OCI-LY7 (cell line): ENCODE results near the gene TPGS1. TPM values are rescaled to one million over a fixed set of nuclear protein-coding genes. Genes with fewer than 3 reads are reported as not detected.

Experiments
- BruUV-seq: library from RNA; stranded (reverse); fragments of 400-500 nt; replicated peaks from 2 replicates; lab custom pipeline; 2021; lab: Mats Ljungman, UMichigan
- CTCF ChIA-PET: fragments of 300-600 bp; sonication (Branson Sonifier 250); formaldehyde crosslinking; loops from one replicate; lab custom pipeline; 2022; ENCODE audit warnings: antibody characterized with exemption; ENCODE audit not compliant: unreplicated experiment; lab: Charles Lee
- POLR2A ChIA-PET: fragments of 300-600 bp; sonication (Branson Sonifier 250); formaldehyde crosslinking; loops from one replicate; lab custom pipeline; 2022; ENCODE audit warnings: antibody characterized with exemption; lab: Charles Lee
- DNase-seq: peaks from one replicate; pipeline ENCODE4 v3.0.0-alpha.2; 2015; ENCODE audit warnings: low spot score
- H2AFZ ChIP-seq: fragments of 200-600 bp; sonication (generic), shearing (Covaris generic); 2 replicates; pipeline ENCODE4 v1.6.1; 2014; ENCODE audit warnings: mild to moderate bottlenecking, antibody characterized with exemption, low read length, moderate library complexity
- H3K27ac ChIP-seq: fragments of 200-600 bp; sonication (generic); 2 replicates; pipeline ENCODE4 v1.5.1; 2014; ENCODE audit warnings: mixed run types, low read depth, mild to moderate bottlenecking, moderate library complexity, low read length, inconsistent platforms; ENCODE audit not compliant: poor library complexity, severe bottlenecking
- H3K36me3 ChIP-seq: fragments of 200-600 bp; sonication (generic); 2 replicates; pipeline ENCODE4 v1.6.1; 2014; ENCODE audit warnings: mild to moderate bottlenecking, antibody characterized with exemption, low read length, moderate library complexity, mixed read lengths; ENCODE audit not compliant: insufficient read depth
- H3K4me1 ChIP-seq: fragments of 200-600 bp; sonication (generic); 2 replicates; pipeline ENCODE4 v1.5.1; 2014; ENCODE audit warnings: mild to moderate bottlenecking, low read length; ENCODE audit not compliant: insufficient read depth, poor library complexity, severe bottlenecking
- H3K4me2 ChIP-seq: fragments of 200-600 bp; sonication (generic); 2 replicates; pipeline ENCODE4 v1.6.1; 2014; ENCODE audit warnings: mild to moderate bottlenecking, low read length
- H3K4me3 ChIP-seq: fragments of 200-600 bp; sonication (generic); 2 replicates; pipeline ENCODE4 v1.5.1; 2014; ENCODE audit warnings: mild to moderate bottlenecking, low read depth, low read length; ENCODE audit not compliant: poor library complexity, severe bottlenecking
- H3K79me2 ChIP-seq: fragments of 200-600 bp; sonication (generic); 2 replicates; pipeline ENCODE4 v1.6.1; 2016; ENCODE audit warnings: low read depth, mild to moderate bottlenecking, low read length, moderate library complexity, mixed read lengths; ENCODE audit not compliant: insufficient read depth
- H3K9me2 ChIP-seq: fragments of 200-600 bp; sonication (generic); 2 replicates; pipeline ENCODE4 v1.6.1; 2016; ENCODE audit warnings: mild to moderate bottlenecking, low read length, mixed read lengths; ENCODE audit not compliant: insufficient read depth
- H3K9me3 ChIP-seq: fragments of 200-600 bp; sonication (generic); 2 replicates; pipeline ENCODE4 v1.6.1; 2014; ENCODE audit warnings: mild to moderate bottlenecking, mixed run types, low read length, mixed read lengths
- H4K20me1 ChIP-seq: fragments of 200-600 bp; sonication (generic); 2 replicates; pipeline ENCODE4 v1.6.1; 2014; ENCODE audit warnings: mild to moderate bottlenecking, antibody characterized with exemption, low read length, moderate library complexity, mixed read lengths; ENCODE audit not compliant: insufficient read depth
- EZH2phosphoT487 ChIP-seq: fragments of 200-600 bp; sonication (generic); IDR thresholded peaks from 2 replicates; pipeline ENCODE4 v1.6.1; 2018; ENCODE audit warnings: low read depth, borderline replicate concordance, mild to moderate bottlenecking, mixed run types, antibody characterized with exemption, low read length, moderate library complexity, mixed read lengths
- intact Hi-C: fragments of 100-400 bp; cut with micrococcal nuclease; formaldehyde crosslinking; loops from one replicate; pipeline ENCODE4 v1.10.0; 2022; ENCODE audit not compliant: unreplicated experiment
- total RNA-seq, 2 experiments: library from RNA; depleted of rRNA in 1 of 2; stranded (reverse); fragments of >200 nt in 1 of 2; shearing (Covaris generic) in 1 of 2; gene quantifications; 2 replicates each; pipeline ENCODE4 v1.2.3, GENCODE V29; 2014 to 2022
- TF ChIP-seq, protein P1 (sequence below): fragments of 200-600 bp; sonication (generic); conservative IDR thresholded peaks from 2 replicates; pipeline ENCODE4 v1.5.1; 2014; ENCODE audit warnings: mild to moderate bottlenecking, antibody characterized with exemption, low read length, moderate library complexity, mixed read lengths

Gene TPGS1
- total RNA-seq, 2 experiments from 2014 or later, result 24.4 to 25.6 TPM

DNA sequence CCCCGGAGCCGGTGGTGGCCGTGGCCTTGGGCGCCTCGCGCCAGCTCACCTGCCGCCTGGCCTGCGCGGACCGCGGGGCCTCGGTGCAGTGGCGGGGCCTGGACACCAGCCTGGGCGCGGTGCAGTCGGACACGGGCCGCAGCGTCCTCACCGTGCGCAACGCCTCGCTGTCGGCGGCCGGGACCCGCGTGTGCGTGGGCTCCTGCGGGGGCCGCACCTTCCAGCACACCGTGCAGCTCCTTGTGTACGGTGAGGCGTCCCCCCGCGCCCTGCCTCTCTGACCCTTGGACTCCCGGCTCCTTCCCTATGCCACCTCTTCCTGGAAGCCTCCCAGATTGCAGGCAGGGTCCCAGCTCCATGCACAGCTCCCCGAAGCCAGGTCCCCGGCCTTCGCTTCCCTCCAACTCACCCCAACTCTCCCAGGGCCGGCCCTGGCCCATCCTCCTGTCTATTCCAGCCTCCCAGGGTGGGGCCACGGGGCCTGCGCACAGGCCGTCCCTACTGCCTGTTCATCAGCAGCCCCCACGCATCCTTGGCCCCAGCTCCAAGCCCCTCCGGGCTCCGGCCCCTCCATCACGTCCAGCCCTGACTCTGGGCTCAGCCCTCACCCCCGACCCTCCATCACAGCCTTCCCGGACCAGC is 9.3 kb upstream of the TPGS1 start:
- ChIA-PET POLR2A (no interaction called here), CTCF (no interaction called here)
- no peak for TF ChIP-seq EZH2phosphoT487
- TF ChIP-seq, protein P1, sequence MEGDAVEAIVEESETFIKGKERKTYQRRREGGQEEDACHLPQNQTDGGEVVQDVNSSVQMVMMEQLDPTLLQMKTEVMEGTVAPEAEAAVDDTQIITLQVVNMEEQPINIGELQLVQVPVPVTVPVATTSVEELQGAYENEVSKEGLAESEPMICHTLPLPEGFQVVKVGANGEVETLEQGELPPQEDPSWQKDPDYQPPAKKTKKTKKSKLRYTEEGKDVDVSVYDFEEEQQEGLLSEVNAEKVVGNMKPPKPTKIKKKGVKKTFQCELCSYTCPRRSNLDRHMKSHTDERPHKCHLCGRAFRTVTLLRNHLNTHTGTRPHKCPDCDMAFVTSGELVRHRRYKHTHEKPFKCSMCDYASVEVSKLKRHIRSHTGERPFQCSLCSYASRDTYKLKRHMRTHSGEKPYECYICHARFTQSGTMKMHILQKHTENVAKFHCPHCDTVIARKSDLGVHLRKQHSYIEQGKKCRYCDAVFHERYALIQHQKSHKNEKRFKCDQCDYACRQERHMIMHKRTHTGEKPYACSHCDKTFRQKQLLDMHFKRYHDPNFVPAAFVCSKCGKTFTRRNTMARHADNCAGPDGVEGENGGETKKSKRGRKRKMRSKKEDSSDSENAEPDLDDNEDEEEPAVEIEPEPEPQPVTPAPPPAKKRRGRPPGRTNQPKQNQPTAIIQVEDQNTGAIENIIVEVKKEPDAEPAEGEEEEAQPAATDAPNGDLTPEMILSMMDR, result no peak
- intact Hi-C loops, result no loop called here
- no TSS peak for BruUV-seq
- no peaks in the 10 kb centered on the region for H4K20me1 ChIP-seq
- H3K4me2 ChIP-seq, result no peak overlapping the region
- H3K36me3 ChIP-seq, result no peaks in the 10 kb centered on the region
- H3K27ac ChIP-seq, result no peak overlapping the region
- DNase-seq, result no peak
- no peaks in the 10 kb centered on the region for H3K79me2 ChIP-seq
- H3K4me1 ChIP-seq, result peaks cover 6% of the 10 kb centered on the region
- no peak overlapping the region for H3K4me3 ChIP-seq
- H2AFZ ChIP-seq, result no peak overlapping the region
- no peaks in the 10 kb centered on the region for H3K9me3 ChIP-seq
- H3K9me2 ChIP-seq, result no peaks in the 10 kb centered on the region

- Histone ChIP-seq H2AFZ (no peak overlapping the region), H3K27ac (no peak overlapping the region), H3K9me3 (no peaks in the 10 kb centered on the region), H3K4me2 (no peak overlapping the region), H3K79me2 (no peaks in the 10 kb centered on the region), H4K20me1 (no peaks in the 10 kb centered on the region), H3K4me3 (no peak overlapping the region), H3K4me1 (peaks cover 6% of the 10 kb centered on the region), H3K9me2 (no peaks in the 10 kb centered on the region), H3K36me3 (no peaks in the 10 kb centered on the region)
- ChIA-PET POLR2A (no interaction called here), CTCF (no interaction called here)
- BruUV-seq, result no TSS peak
- no peak for TF ChIP-seq EZH2phosphoT487
- TF ChIP-seq, protein P1, result no peak
- DNase-seq, result no peak
- intact Hi-C loops, result no loop called here
Measured at GRCh38 chr19:498511-498891, 8.8 kb upstream of the TPGS1 start.

- no peak overlapping the region for H3K27ac ChIP-seq
- no peaks in the 10 kb centered on the region for H3K9me3 ChIP-seq
- no peak overlapping the region for H3K4me3 ChIP-seq
- POLR2A ChIA-PET, result no interaction called here
- H3K79me2 ChIP-seq, result no peaks in the 10 kb centered on the region
- no TSS peak for BruUV-seq
- H3K4me2 ChIP-seq, result no peak overlapping the region
- H4K20me1 ChIP-seq, result no peaks in the 10 kb centered on the region
- DNase-seq, result no peak
- intact Hi-C loops, result no loop called here
- CTCF ChIA-PET, result no interaction called here
- H3K9me2 ChIP-seq, result no peaks in the 10 kb centered on the region
- H3K4me1 ChIP-seq, result peaks cover 6% of the 10 kb centered on the region
- no peak overlapping the region for H2AFZ ChIP-seq
- TF ChIP-seq, protein P1, result no peak
- TF ChIP-seq EZH2phosphoT487, result no peak
- no peaks in the 10 kb centered on the region for H3K36me3 ChIP-seq
Measured at GRCh38 chr19:498977-499623, 8.2 kb upstream of the TPGS1 start.
